VCaP (cell line): ENCODE measurements around the gene CLK3.
"Not testable (repeated sequence)": the region's sequence is repeated elsewhere in the genome, so short reads cannot be mapped to it uniquely, and the experiment has no call there.

ENCODE experiments used
- H3K27ac ChIP-seq: fragments of 450-650 bp; 2 replicates; pipeline ENCODE4 v1.5.1; 2017
- CTCF ChIP-seq: fragments of 450-650 bp; conservative IDR thresholded peaks from 2 replicates; pipeline ENCODE4 v1.5.1; 2017; ENCODE audit warnings: mild to moderate bottlenecking, moderate library complexity

CLK3 gene

GRCh38 chr15:74593122-74593521 is 22.5 kb upstream of the CLK3 start:
- no peak for TF ChIP-seq CTCF
- no peak overlapping the region for H3K27ac ChIP-seq

- no peak for TF ChIP-seq CTCF
- H3K27ac ChIP-seq: no peak overlapping the region
Observed at GRCh38 chr15:74594455-74594854, 21.2 kb upstream of the CLK3 start.

DNA sequence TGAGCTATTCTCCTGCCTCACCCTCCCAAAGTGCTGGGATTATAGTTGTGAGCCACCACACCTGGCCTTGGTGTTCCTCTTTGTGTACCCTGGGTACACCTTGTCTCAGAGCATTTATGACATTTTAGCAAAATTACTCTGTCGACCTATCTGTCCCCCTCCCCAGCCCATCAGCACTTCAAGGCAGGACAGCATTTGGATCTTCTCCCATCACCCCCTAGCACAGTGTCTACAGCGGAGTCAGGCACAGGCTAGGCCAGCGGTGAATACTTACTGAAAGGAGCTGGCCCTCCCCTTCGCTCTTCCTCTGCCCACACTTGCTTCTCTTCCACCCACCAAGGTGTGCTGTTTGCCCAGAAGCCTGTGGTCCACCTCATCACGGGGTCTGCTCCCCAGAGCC is 20.4 kb upstream of the CLK3 start:
- TF ChIP-seq CTCF: no peak
- no peak overlapping the region for H3K27ac ChIP-seq

DNA sequence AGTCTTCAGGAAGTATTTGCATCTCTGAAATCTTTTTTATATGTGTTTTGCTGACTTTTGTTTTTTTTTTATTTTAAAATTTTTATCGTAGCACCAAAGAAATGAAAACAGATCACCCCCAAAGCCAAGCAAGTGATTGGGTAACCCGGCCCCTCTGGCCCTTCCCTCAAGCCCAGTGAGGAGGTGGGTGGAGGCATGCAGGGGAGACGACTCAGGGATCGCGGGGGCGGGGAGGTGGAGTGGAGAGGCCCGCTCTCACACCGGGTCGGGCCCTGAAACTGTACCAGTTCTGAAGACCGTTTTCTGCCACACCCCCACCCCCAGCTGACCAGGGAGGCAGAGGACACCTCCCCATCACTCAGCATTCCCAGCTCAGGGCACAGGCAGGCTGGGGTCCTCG is 18.9 kb upstream of the CLK3 start:
- not testable (repeated sequence) for H3K27ac ChIP-seq

DNA sequence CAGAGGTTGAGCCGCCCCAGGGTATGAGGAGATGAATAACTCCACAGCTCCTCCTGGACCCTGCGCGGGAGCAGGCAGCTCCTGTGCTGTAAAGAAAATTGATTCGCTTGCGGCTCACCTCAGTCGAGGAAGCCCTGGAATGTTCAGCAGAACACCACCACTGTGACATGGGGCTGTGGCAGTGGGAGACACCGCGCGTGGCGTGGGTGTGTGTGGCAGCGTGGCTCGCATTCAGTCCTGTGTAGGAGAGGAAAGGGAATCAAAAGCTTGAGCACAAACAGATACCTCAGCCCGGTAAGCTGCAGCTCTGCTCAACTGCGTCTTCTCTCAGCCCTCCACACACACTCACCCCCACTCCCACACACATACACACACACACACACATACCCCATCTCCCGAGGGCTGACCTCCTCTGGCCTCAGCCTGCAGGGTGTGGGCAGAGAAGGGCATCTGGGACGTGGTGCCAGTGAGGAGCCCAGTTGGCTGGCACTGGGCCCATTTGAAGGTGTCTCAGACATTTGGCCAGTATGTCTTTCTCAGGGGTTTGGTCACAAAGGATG is 18.4 kb upstream of the CLK3 start:
- H3K27ac ChIP-seq: not testable (repeated sequence)

DNA sequence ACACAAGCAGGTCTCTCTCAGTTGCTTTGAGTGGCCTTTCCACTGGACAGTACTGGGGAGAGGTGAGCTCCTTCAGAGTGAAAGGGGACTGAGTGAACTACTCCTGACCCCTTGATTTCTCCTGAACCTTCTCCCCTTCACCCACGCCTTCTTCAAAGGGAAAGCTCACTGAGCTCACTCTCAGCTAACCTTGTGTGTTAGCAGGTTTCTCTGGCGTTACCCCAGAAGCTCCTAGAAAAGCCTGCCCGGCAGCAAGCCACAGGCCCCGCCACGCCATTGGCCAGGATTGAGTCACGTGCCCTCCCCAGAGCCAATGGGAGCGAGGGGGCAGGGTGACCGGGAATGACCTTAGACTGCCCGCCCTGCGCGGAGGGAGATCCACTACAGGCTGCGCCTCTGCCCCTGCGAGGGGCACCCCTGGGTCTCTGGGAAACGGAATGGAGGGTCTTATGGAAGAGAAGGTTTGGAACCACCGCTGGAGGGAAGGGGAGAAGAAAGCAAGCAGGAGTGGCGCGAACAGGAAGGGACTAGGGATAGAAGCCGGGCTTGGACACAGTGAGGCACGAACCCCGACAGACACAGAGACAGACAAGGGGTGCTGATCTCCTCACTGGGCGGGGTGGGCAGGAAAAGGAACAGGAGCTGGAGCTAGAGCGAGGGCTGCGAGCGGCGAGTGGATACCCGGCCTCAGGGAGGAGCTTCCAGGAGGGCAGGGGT is 17.4 kb upstream of the CLK3 start:
- no peak for TF ChIP-seq CTCF
- H3K27ac ChIP-seq: no peak overlapping the region

- H3K27ac ChIP-seq: no peak overlapping the region
Observed at GRCh38 chr15:74599156-74599555, 16.5 kb upstream of the CLK3 start.

GRCh38 chr15:74603026-74603788 is 12.4 kb upstream of the CLK3 start:
- H3K27ac ChIP-seq: no peak overlapping the region
- no peak for TF ChIP-seq CTCF

More at GRCh38 chr15:74599156-74599555, 16.5 kb upstream of the CLK3 start:
- TF ChIP-seq CTCF: no peak
